ENCODE data around the gene OBSCN.
"Not testable (repeated sequence)": the region's sequence is repeated elsewhere in the genome, so short reads cannot be mapped to it uniquely, and the experiment has no call there.

OBSCN gene

DNA sequence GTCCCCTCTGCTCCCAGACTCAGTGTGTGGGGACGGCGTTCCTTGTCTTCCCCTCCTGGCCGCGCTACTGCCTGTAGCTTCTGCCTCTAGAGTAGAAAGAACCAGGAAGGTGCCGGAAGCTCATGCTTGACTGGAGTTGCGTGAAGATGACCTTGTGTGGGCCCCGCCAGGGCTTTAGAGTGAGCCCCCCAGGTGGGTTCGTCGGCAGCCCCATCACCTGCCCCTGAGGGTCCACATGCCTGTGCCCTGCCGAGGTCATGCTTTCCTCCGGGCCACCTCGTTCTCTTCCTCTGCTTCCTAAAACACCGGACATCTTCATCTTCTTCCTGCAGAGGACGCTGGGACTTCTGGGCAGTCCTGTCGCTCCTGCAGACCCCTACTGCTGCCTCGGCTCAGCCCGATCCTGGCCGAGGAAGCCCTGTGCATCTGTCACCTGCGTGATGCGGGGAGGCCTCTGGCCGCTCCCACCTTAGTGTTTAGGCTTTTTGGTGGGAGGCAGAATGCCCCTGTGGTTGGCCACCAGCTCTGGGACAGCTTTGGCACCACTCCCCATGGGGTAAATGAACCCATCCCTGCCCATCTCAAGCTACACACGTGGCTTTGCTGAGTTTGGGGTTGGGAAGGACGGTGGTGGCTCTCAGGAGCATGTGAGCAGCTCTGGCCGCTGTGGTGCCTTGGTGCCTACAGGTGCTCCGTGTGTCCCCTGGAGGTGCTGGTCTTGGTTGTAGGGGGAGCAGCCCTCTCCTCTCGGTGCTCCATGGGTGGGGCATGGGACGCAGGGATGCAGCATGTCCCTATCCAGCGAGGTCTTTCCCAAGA is 12.3 kb downstream of the OBSCN start:
- Histone ChIP-seq H3K9me3 (ENCODE audit: control insufficient read depth, insufficient read depth, low read length) (no peaks in the 10 kb centered on the region), H3K27me3 (ENCODE audit: control insufficient read depth, insufficient read depth, low read length) (no peaks in the 10 kb centered on the region), H3K4me3 (ENCODE audit: low read depth, low read length) (no peak overlapping the region), H3K4me1 (ENCODE audit: control insufficient read depth, insufficient read depth, low read length) (no peaks in the 10 kb centered on the region), H3K36me3 (ENCODE audit: control insufficient read depth, insufficient read depth, low read length) (peaks cover 2% of the 10 kb centered on the region), H3K9ac (ENCODE audit: low read depth, low read length) (no peak overlapping the region)

DNA sequence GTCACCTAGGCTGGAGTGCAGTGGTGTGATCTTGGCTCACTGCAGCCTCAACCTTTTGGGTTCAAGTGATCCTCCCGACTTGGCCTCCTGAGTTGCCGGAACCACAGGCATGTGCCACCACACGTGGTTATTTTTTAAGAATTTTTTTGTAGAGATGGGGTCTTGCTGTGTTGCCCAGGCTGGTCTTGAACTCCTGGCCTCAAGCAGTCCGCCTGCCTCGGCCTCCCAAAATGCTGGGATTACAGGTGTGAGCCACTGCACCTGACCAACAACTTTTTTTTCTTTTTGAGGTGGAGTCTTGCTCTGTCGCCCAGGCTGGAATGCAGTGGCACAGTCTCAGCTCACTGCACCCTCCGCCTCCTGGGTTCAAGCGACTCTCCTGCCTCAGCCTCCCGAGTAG is 13.3 kb downstream of the OBSCN start:
- not testable (repeated sequence) for H3K36me3 ChIP-seq (ENCODE audit: control insufficient read depth, insufficient read depth, low read length); H3K4me1 ChIP-seq (ENCODE audit: control insufficient read depth, insufficient read depth, low read length); H3K4me3 ChIP-seq (ENCODE audit: low read depth, low read length); H3K27me3 ChIP-seq (ENCODE audit: control insufficient read depth, insufficient read depth, low read length); H3K9ac ChIP-seq (ENCODE audit: low read depth, low read length); H3K9me3 ChIP-seq (ENCODE audit: control insufficient read depth, insufficient read depth, low read length)

- no peaks in the 10 kb centered on the region for H3K9me3 ChIP-seq (ENCODE audit: control insufficient read depth, insufficient read depth, low read length)
- H3K9ac ChIP-seq (ENCODE audit: low read depth, low read length): no peak overlapping the region
- H3K36me3 ChIP-seq (ENCODE audit: control insufficient read depth, insufficient read depth, low read length): peaks cover 2% of the 10 kb centered on the region
- H3K27me3 ChIP-seq (ENCODE audit: control insufficient read depth, insufficient read depth, low read length): no peaks in the 10 kb centered on the region
- no peak overlapping the region for H3K4me3 ChIP-seq (ENCODE audit: low read depth, low read length)
- H3K4me1 ChIP-seq (ENCODE audit: control insufficient read depth, insufficient read depth, low read length): no peaks in the 10 kb centered on the region
Observed at GRCh38 chr1:228222548-228222947, 14.7 kb downstream of the OBSCN start.

GRCh38 chr1:228224198-228225164 is 16.6 kb downstream of the OBSCN start:
- Histone ChIP-seq H3K9me3 (ENCODE audit: control insufficient read depth, insufficient read depth, low read length) (no peaks in the 10 kb centered on the region), H3K4me3 (ENCODE audit: low read depth, low read length) (no peak overlapping the region), H3K4me1 (ENCODE audit: control insufficient read depth, insufficient read depth, low read length) (no peaks in the 10 kb centered on the region), H3K9ac (ENCODE audit: low read depth, low read length) (no peak overlapping the region), H3K27me3 (ENCODE audit: control insufficient read depth, insufficient read depth, low read length) (no peaks in the 10 kb centered on the region), H3K36me3 (ENCODE audit: control insufficient read depth, insufficient read depth, low read length) (peaks cover 2% of the 10 kb centered on the region)

GRCh38 chr1:228225165-228225710 is 17.4 kb downstream of the OBSCN start:
- Histone ChIP-seq H3K36me3 (ENCODE audit: control insufficient read depth, insufficient read depth, low read length) (peaks cover 2% of the 10 kb centered on the region), H3K27me3 (ENCODE audit: control insufficient read depth, insufficient read depth, low read length) (no peaks in the 10 kb centered on the region), H3K4me1 (ENCODE audit: control insufficient read depth, insufficient read depth, low read length) (no peaks in the 10 kb centered on the region), H3K9me3 (ENCODE audit: control insufficient read depth, insufficient read depth, low read length) (no peaks in the 10 kb centered on the region), H3K4me3 (ENCODE audit: low read depth, low read length) (no peak overlapping the region), H3K9ac (ENCODE audit: low read depth, low read length) (no peak overlapping the region)

- Histone ChIP-seq H3K4me1 (ENCODE audit: control insufficient read depth, insufficient read depth, low read length) (no peaks in the 10 kb centered on the region), H3K36me3 (ENCODE audit: control insufficient read depth, insufficient read depth, low read length) (peaks cover 2% of the 10 kb centered on the region), H3K9ac (ENCODE audit: low read depth, low read length) (no peak overlapping the region), H3K27me3 (ENCODE audit: control insufficient read depth, insufficient read depth, low read length) (no peaks in the 10 kb centered on the region), H3K4me3 (ENCODE audit: low read depth, low read length) (no peak overlapping the region), H3K9me3 (ENCODE audit: control insufficient read depth, insufficient read depth, low read length) (no peaks in the 10 kb centered on the region)
Observed at GRCh38 chr1:228225740-228226139, 17.9 kb downstream of the OBSCN start.

DNA sequence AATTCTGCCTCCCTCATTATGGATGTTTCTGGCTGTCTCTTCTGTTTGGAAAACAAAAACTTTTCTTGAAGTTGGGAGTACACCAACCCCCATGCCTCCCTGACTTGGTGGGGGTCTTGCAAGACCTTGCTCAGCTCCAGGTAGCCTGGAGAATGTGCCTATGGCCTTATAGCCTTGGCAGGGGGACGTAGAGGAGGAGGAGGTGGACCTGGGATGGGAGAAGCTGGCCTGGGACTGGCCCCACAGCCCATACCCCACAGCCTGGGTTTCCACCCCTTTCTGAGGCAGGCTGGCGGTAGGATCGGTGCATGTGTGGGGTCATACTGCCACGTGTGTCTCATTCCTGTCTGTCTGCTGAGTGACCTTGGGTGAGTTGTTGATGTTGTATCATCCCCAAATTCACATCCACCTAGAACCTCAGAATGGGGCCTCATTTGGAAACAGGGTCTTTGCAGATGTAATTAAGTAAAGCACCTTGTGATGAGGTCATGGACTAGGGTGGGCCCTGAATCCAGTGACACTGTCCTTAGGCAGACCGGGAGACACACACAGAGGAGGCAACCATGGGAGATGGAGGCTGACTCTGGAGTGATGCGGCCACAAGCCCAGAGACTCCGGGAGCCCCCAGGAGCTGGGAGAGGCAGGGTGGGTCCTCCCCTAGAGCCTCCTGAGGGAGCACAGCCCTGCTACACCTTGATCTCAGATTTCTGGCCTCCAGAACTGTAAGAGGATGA is 18.5 kb downstream of the OBSCN start:
- Histone ChIP-seq H3K27me3 (ENCODE audit: control insufficient read depth, insufficient read depth, low read length) (no peaks in the 10 kb centered on the region), H3K36me3 (ENCODE audit: control insufficient read depth, insufficient read depth, low read length) (peaks cover 2% of the 10 kb centered on the region)

DNA sequence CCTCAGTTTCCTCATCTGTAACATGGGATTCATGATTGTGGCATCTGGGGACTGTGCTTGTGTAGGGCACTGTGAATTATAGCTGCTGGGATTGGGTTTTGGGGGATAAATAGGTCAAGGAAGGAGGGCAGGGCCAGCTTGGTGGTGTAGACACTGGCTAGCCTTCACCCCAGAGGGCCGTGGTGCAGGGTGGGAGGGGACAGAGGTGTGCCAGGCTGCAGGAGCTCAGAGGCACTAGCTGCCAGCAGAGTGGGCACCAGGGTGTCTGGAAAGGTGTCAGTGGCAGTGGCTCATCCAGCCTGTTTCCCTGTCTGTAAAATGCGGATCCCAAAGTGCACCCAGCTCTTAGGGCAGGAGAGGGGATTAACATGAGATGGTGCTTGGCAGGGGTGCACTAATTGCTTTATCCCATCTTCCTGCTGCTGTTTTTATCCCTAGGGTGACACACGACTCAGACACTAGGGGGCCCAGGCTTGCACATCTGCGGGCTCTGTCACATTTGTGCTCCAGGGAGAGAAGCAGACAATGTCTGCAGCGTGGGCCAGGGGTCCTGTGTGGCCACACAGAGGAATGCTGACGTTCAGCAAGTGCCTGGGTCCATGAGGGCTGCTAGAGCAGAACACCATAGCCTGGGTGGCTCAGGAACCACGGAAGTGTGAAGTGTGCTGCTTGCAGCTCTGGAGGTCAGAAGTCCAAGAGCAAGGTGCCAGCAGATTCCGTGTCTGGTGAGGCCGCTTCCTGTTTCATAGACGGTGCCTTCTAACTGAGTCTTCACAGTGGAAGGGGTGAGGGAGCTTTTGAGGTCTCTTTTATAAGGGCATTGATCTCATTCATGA is 19.3 kb downstream of the OBSCN start:
- Histone ChIP-seq H3K4me1 (ENCODE audit: control insufficient read depth, insufficient read depth, low read length) (no peaks in the 10 kb centered on the region), H3K9me3 (ENCODE audit: control insufficient read depth, insufficient read depth, low read length) (no peaks in the 10 kb centered on the region), H3K27me3 (ENCODE audit: control insufficient read depth, insufficient read depth, low read length) (no peaks in the 10 kb centered on the region), H3K9ac (ENCODE audit: low read depth, low read length) (no peak overlapping the region), H3K36me3 (ENCODE audit: control insufficient read depth, insufficient read depth, low read length) (peaks cover 2% of the 10 kb centered on the region), H3K4me3 (ENCODE audit: low read depth, low read length) (no peak overlapping the region)

More for the DNA sequence above, 18.5 kb downstream of the OBSCN start:
- Histone ChIP-seq H3K9ac (ENCODE audit: low read depth, low read length) (no peak overlapping the region), H3K4me1 (ENCODE audit: control insufficient read depth, insufficient read depth, low read length) (no peaks in the 10 kb centered on the region), H3K9me3 (ENCODE audit: control insufficient read depth, insufficient read depth, low read length) (no peaks in the 10 kb centered on the region), H3K4me3 (ENCODE audit: low read depth, low read length) (no peak overlapping the region)

GRCh38 chr1:228228147-228228546 is 20.3 kb downstream of the OBSCN start:
- H3K36me3 ChIP-seq (ENCODE audit: control insufficient read depth, insufficient read depth, low read length); H3K4me1 ChIP-seq (ENCODE audit: control insufficient read depth, insufficient read depth, low read length); H3K4me3 ChIP-seq (ENCODE audit: low read depth, low read length); H3K27me3 ChIP-seq (ENCODE audit: control insufficient read depth, insufficient read depth, low read length); H3K9me3 ChIP-seq (ENCODE audit: control insufficient read depth, insufficient read depth, low read length); H3K9ac ChIP-seq (ENCODE audit: low read depth, low read length): not testable (repeated sequence)

DNA sequence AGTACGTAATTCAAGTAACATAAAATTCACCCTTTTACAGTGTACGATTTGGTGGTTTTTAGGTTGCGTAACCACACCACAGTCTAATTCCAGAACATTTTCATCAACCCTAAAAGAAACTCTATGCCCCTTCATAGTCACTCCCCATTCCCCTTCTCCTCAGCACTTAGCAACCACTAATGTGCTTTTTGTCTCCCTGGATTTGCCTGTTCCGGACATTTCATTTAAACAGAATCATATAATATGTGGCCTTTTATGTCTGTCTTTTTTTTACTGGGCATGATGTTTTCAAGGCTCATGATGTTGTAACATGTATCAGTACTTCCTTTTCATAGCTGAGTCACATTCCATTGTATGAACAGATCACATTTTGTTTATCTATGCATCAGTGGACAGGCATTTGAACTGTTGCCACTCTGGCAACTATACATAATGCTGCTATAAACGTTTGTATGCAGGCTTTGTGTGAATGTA is 20.8 kb downstream of the OBSCN start:
- Histone ChIP-seq H3K9ac (ENCODE audit: low read depth, low read length) (no peak overlapping the region), H3K9me3 (ENCODE audit: control insufficient read depth, insufficient read depth, low read length) (no peaks in the 10 kb centered on the region), H3K4me1 (ENCODE audit: control insufficient read depth, insufficient read depth, low read length) (no peaks in the 10 kb centered on the region), H3K4me3 (ENCODE audit: low read depth, low read length) (no peak overlapping the region), H3K27me3 (ENCODE audit: control insufficient read depth, insufficient read depth, low read length) (no peaks in the 10 kb centered on the region), H3K36me3 (ENCODE audit: control insufficient read depth, insufficient read depth, low read length) (peaks cover 2% of the 10 kb centered on the region)
